Liver (tissue), 9 donors: Measurements from ENCODE around the gene ATXN10. TPM values are rescaled to one million over a fixed set of nuclear protein-coding genes. Genes with fewer than 3 reads are reported as not detected.

Source experiments
- DNase-seq: peaks from one replicate; pipeline ENCODE4 v3.0.0-alpha.2; 2017; ENCODE audit warnings: low spot score
- H3K27ac ChIP-seq, 2 donors: one replicate each; pipeline ENCODE4 v1.7.0; 2013; ENCODE audit warnings: inconsistent platforms in 2 of 2, low read length in 2 of 2, control low read depth in 1 of 2, low read depth in 1 of 2, mild to moderate bottlenecking in 1 of 2
- H3K27me3 ChIP-seq, 4 donors: one replicate each; pipeline versions ENCODE4 v1.6.1 to v1.7.0; 2013; ENCODE audit warnings: low read length in 3 of 4, inconsistent platforms in 1 of 4, mild to moderate bottlenecking in 1 of 4, moderate library complexity in 1 of 4; ENCODE audit not compliant: control insufficient read depth in 4 of 4, insufficient read depth in 4 of 4
- H3K36me3 ChIP-seq, 4 donors: one replicate each; pipeline versions ENCODE4 v1.6.1 to v1.7.0; 2013; ENCODE audit warnings: low read length in 3 of 4, mild to moderate bottlenecking in 3 of 4, low read depth in 1 of 4, moderate library complexity in 1 of 4; ENCODE audit not compliant: control insufficient read depth in 4 of 4, insufficient read depth in 3 of 4
- H3K4me1 ChIP-seq, 4 donors: one replicate each; pipeline versions ENCODE4 v1.6.1 to v1.7.0; 2013; ENCODE audit warnings: low read length in 3 of 4, mild to moderate bottlenecking in 3 of 4, moderate library complexity in 1 of 4; ENCODE audit not compliant: control insufficient read depth in 4 of 4, insufficient read depth in 4 of 4
- H3K4me3 ChIP-seq, 3 donors: one replicate each; pipeline versions ENCODE4 v1.6.1 to v1.7.0; 2013; ENCODE audit warnings: low read length in 3 of 3, control low read depth in 1 of 3, low read depth in 1 of 3, mild to moderate bottlenecking in 1 of 3
- H3K9ac ChIP-seq, 2 donors: one replicate each; pipeline ENCODE4 v1.7.0; 2013; ENCODE audit warnings: low read length in 2 of 2, mild to moderate bottlenecking in 2 of 2, moderate library complexity in 2 of 2, control low read depth in 1 of 2, low read depth in 1 of 2
- H3K9me3 ChIP-seq, 4 donors: one replicate each; pipeline versions ENCODE4 v1.6.1 to v1.7.0; 2013; ENCODE audit warnings: low read length in 3 of 4; ENCODE audit not compliant: control insufficient read depth in 4 of 4
- ATF3 ChIP-seq: IDR thresholded peaks from 2 replicates; pipeline ENCODE4 v1.6.1; 2016; ENCODE audit warnings: antibody characterized with exemption
- CTCF ChIP-seq: fragments of 150-350 bp; IDR thresholded peaks from 2 replicates; pipeline ENCODE4 v1.5.1; 2017; ENCODE audit warnings: improper control_type of control experiment, low read depth, low read length; ENCODE audit not compliant: missing input control
- EGR1 ChIP-seq, 2 donors: IDR thresholded peaks; 2 replicates each; pipeline ENCODE4 v1.6.1; 2016 to 2018; ENCODE audit warnings: antibody characterized with exemption in 2 of 2, low read depth in 2 of 2
- FOXA1 ChIP-seq: IDR thresholded peaks from 2 replicates; pipeline ENCODE4 v1.6.1; 2016; ENCODE audit warnings: antibody characterized with exemption
- FOXA2 ChIP-seq: IDR thresholded peaks from 2 replicates; pipeline ENCODE4 v1.6.1; 2016; ENCODE audit warnings: antibody characterized with exemption
- GABPA ChIP-seq, 2 donors: IDR thresholded peaks in 1 of 2; conservative IDR thresholded peaks in 1 of 2; 2 replicates each; pipeline ENCODE4 v1.6.1; 2016; ENCODE audit warnings: antibody characterized with exemption in 2 of 2, mild to moderate bottlenecking in 1 of 2, moderate library complexity in 1 of 2
- HNF4G ChIP-seq: IDR thresholded peaks from 2 replicates; pipeline ENCODE4 v1.6.1; 2016; ENCODE audit warnings: antibody characterized with exemption
- JUND ChIP-seq, 2 donors: IDR thresholded peaks; 2 replicates each; pipeline ENCODE4 v1.6.1; 2016; ENCODE audit warnings: antibody characterized with exemption in 2 of 2
- MAX ChIP-seq: IDR thresholded peaks from 2 replicates; pipeline ENCODE4 v1.6.1; 2016; ENCODE audit warnings: antibody characterized with exemption
- NR2F2 ChIP-seq: IDR thresholded peaks from 2 replicates; pipeline ENCODE4 v1.6.1; 2016; ENCODE audit warnings: antibody characterized with exemption
- RAD21 ChIP-seq, 2 donors: IDR thresholded peaks; 2 replicates each; pipeline ENCODE4 v1.6.1; 2016; ENCODE audit warnings: antibody characterized with exemption in 2 of 2, mild to moderate bottlenecking in 2 of 2
- REST ChIP-seq: IDR thresholded peaks from 2 replicates; pipeline ENCODE4 v1.6.1; 2016; ENCODE audit warnings: antibody characterized with exemption, mild to moderate bottlenecking
- RXRA ChIP-seq, 2 donors: IDR thresholded peaks; 2 replicates each; pipeline ENCODE4 v1.6.1; 2017 to 2018; ENCODE audit warnings: antibody characterized with exemption in 2 of 2, mild to moderate bottlenecking in 1 of 2
- SP1 ChIP-seq: IDR thresholded peaks from 2 replicates; pipeline ENCODE4 v1.6.1; 2018; ENCODE audit warnings: antibody characterized with exemption, mild to moderate bottlenecking
- TAF1 ChIP-seq: conservative IDR thresholded peaks from 2 replicates; pipeline ENCODE4 v1.6.1; 2016; ENCODE audit warnings: antibody characterized with exemption, mild to moderate bottlenecking
- YY1 ChIP-seq: IDR thresholded peaks from 2 replicates; pipeline ENCODE4 v1.6.1; 2016; ENCODE audit warnings: antibody characterized with exemption, mild to moderate bottlenecking
- WGBS: extraction: QIAGEN DNeasy Blood & Tissue Kit; methylation state at CpG from one replicate; pipeline ENCODE4 v1.1.7; 2013; 5-methylcytosine and 5-hydroxymethylcytosine counted together
- polyA plus RNA-seq, 2 donors: library from polyadenylated mRNA; stranded (reverse) in 1 of 2; unstranded in 1 of 2; fragments of 200-250 nt in 1 of 2; fragments of >200 nt in 1 of 2; fragmentation: Nextera tagmentation in 1 of 2; extraction: Ambion mirVana in 1 of 2; gene quantifications; one replicate each; pipeline versions ENCODE4 v1.2.1 to v1.2.3, GENCODE V29; 2013 to 2015
- total RNA-seq, 2 donors: library from RNA; depleted of rRNA; stranded (reverse); fragments of >200 nt; gene quantifications; one replicate each; pipeline ENCODE4 v1.2.3, GENCODE V29; 2014
- TF ChIP-seq, protein P1 (sequence below): IDR thresholded peaks from 2 replicates; pipeline ENCODE4 v1.6.1; 2016; ENCODE audit warnings: antibody characterized with exemption
- donor health status: healthy.
- donor health status: healthy.
- donor health status: healthy.
- donor health status: healthy.
- donor health status: healthy.

ATXN10 gene
- total and polyA plus RNA-seq, 4 donors: 34.9 to 100 (median 69.7) TPM

GRCh38 chr22:45832180-45832579 lies 160.5 kb downstream of the ATXN10 start:
- H3K27me3 ChIP-seq: no peaks in the 10 kb centered on the region
- WGBS: 96% methylated on average over 2 of the region's 2 CpGs
- DNase-seq: no peak

More at GRCh38 chr22:45832180-45832579, 160.5 kb downstream of the ATXN10 start:
- Histone ChIP-seq H3K9ac (no peak overlapping the region), H3K4me3 (no peak overlapping the region), H3K27ac (no peak overlapping the region), H3K9me3 (no peaks in the 10 kb centered on the region), H3K36me3 (peaks cover 0 to 5% (median 1%) of the 10 kb centered on the region in 4 donors), H3K4me1 (no peaks in the 10 kb centered on the region)
- TF ChIP-seq MAX (no peak), TAF1 (no peak), REST (no peak), HNF4G (no peak), CTCF (no peak), JUND (IDR thresholded peaks at IDR 0.05) (no peak), SP1 (no peak), NR2F2 (no peak), RAD21 (IDR thresholded peaks at IDR 0.05) (no peak), EGR1 (IDR thresholded peaks at IDR 0.05; ENCODE audit: low read depth in 2 of 2) (no peak), YY1 (no peak), FOXA2 (no peak), FOXA1 (no peak), GABPA (IDR thresholded peaks at IDR 0.05 in 1 of 2, conservative IDR thresholded peaks at IDR 0.05 in 1 of 2) (no peak), ATF3 (no peak), RXRA (IDR thresholded peaks at IDR 0.05) (no peak)
- TF ChIP-seq, protein P1, sequence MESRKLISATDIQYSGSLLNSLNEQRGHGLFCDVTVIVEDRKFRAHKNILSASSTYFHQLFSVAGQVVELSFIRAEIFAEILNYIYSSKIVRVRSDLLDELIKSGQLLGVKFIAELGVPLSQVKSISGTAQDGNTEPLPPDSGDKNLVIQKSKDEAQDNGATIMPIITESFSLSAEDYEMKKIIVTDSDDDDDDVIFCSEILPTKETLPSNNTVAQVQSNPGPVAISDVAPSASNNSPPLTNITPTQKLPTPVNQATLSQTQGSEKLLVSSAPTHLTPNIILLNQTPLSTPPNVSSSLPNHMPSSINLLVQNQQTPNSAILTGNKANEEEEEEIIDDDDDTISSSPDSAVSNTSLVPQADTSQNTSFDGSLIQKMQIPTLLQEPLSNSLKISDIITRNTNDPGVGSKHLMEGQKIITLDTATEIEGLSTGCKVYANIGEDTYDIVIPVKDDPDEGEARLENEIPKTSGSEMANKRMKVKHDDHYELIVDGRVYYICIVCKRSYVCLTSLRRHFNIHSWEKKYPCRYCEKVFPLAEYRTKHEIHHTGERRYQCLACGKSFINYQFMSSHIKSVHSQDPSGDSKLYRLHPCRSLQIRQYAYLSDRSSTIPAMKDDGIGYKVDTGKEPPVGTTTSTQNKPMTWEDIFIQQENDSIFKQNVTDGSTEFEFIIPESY: no peak
